ENCODE data around the gene PGA5.
"Not testable (repeated sequence)": the region's sequence is repeated elsewhere in the genome, so short reads cannot be mapped to it uniquely, and the experiment has no call there.

Gene PGA5

GRCh38 chr11:61226457-61227137, 14.4 kb upstream of the PGA5 start:
- not testable (repeated sequence) for DNase-seq (ENCODE audit: low read depth in 2 of 2)

DNA sequence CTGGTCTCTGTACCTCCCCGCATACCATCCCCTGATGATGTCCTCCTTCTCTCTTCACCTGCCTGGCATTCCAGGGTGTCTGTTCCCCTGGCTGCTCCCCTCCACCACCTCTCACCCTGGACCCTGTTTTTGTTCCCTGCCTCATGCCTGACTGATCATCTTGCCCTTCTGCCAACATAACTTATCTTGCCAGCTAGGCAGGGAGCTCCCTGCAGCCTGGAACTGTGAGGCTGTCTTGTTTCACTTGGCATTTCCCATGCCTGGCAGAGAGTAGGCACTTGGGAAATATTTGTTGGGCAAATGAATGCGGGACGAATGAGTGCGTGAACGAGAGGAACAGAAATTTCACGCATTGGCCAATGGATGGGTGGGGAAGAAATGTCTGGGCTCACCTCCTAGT, 11.5 kb upstream of the PGA5 start:
- not testable (repeated sequence) for DNase-seq (ENCODE audit: low read depth in 2 of 2)

- DNase-seq (ENCODE audit: low read depth in 2 of 2), result not testable (repeated sequence)
Observed at GRCh38 chr11:61231033-61231432, 9.9 kb upstream of the PGA5 start.

- DNase-seq (ENCODE audit: low read depth in 2 of 2), result not testable (repeated sequence)
Observed at GRCh38 chr11:61231585-61231984, 9.4 kb upstream of the PGA5 start.

DNA sequence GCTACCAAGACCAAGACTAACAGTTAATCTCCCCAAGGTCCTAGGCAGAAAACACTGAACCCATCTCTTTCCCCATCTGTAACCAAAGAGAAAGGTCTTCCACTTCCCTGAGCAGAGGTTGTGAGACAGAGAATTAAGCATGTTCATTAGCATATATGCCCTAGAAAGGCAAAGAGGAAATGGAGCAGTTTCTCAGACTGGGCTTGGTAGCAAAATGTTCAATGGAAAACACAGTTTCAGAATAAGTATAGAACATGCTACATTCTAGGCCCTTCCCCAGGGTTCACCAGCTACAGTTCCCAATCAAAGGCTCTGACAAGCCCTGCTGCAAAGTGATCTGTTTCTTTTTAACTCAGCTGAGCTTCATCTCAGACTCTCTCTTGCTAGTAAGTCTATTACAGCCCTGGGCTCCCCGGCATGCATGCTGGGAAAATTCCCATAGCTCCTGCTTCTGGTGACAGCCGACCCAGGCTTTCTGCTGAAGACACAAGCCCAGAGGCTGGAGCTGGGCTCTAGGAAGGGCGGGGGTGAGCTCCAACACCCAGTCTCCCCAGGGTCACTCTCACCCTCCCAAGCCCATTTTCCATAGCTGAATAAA, 8.3 kb upstream of the PGA5 start:
- DNase-seq (ENCODE audit: low read depth in 2 of 2), result not testable (repeated sequence)

- DNase-seq (ENCODE audit: low read depth in 2 of 2), result not testable (repeated sequence)
Observed at GRCh38 chr11:61237130-61237529, 3.8 kb upstream of the PGA5 start.

- DNase-seq (ENCODE audit: low read depth in 2 of 2), result not testable (repeated sequence)
Observed at GRCh38 chr11:61240288-61240687, 687 bp upstream of the PGA5 start.

GRCh38 chr11:61241526-61241925, 551 bp downstream of the PGA5 start:
- DNase-seq (ENCODE audit: low read depth in 2 of 2), result not testable (repeated sequence)

DNA sequence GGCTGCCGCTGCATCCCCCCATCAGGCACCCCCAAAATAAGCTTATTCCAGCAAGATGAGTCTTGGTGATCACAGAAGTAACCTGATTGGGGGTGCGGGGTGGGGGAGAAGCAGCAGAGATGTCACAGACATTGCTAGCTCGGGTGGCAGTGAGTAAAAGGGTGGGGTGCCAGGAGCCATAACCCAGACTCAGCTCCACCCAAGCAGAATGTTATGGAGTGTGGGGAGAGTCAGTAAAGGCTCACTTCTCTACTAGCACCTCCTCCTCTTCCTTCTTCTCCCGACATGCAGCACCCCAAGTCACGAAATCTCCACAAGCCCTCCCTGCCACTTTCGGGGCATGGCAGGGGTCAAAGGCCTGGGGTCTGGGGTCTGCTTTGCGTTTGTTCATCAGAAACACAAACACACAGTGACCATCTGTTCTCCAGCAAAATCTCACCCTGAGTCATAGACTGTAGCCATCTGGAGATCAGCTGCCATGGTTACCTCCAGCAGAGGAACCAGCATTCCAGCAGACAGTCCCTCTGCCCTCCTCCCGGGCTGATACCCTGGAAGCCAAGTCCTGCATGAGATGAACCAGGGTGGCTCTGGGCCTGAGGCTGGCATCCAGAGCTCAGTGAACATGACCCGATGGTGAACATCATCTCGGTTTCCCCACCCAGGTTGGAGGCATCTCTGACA, 4.4 kb downstream of the PGA5 start:
- not testable (repeated sequence) for DNase-seq (ENCODE audit: low read depth in 2 of 2)

DNA sequence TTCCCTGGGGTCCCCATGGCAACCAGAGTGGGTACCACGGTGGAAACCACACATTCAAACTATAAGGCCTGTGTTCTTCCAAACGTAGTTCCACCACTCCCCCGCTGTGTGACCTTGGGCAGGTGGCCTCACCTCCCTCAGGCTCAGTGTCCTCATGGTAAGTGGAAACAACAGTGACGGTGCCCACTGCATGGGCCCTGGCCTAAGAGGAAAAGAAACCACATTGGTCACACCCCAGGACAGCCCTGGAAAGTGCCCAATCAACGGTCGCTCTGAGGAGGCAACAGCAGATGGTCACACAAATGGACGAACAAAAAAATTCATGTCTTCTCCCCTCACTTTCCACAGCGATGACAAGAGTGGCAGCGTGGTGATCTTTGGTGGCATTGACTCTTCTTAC, 7.1 kb downstream of the PGA5 start:
- not testable (repeated sequence) for DNase-seq (ENCODE audit: low read depth in 2 of 2)

GRCh38 chr11:61249201-61249600, 8.2 kb downstream of the PGA5 start:
- not testable (repeated sequence) for DNase-seq (ENCODE audit: low read depth in 2 of 2)

DNA sequence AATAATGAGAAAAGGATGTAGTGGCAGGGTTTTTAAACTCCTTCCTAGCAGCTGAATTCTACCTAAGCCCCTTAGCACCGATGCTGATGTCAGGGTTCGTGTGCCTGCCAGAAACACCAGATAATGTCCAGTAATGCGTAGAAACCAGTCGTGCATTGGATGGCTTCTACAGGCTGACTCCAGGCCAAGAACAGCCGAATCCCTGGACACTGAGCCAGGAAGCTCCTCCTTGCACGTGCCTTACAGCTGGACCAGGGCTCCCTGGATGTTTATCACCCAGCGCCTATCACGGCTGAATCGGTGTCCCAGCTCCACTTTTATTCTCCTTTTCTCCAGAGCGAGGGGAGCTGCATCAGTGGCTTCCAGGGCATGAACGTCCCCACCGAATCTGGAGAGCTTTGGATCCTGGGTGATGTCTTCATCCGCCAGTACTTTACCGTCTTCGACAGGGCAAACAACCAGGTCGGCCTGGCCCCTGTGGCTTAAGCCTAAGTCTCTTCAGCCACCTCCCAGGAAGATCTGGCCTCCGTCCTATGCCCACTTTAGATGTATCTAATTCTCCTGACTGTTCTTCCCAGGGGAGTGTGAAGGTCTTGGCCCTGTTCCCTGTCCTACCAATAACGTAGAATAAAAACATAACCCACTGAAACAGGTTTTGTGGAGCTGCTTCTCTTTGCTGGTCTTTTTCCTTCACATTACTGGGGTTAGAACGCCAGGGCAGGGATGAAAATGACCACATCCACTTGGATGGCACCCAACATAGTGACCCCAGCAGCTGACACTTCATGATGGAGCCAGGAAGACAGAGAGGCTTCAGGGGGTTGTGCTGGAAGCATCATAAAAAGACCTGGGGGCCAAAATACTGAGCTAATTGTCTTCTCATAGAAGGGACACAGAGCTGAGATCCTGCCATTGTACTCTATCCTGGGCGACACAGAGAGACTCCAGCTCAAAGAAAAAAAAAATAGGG, 10.1 kb downstream of the PGA5 start:
- not testable (repeated sequence) for DNase-seq (ENCODE audit: low read depth in 2 of 2)

- DNase-seq (ENCODE audit: low read depth in 2 of 2), result not testable (repeated sequence)
Observed at GRCh38 chr11:61252332-61252731, 11.4 kb downstream of the PGA5 start.

- DNase-seq (ENCODE audit: low read depth in 2 of 2), result peak; percentile 39 to 62
Observed at GRCh38 chr11:61254403-61255025, 13.5 kb downstream of the PGA5 start.

GRCh38 chr11:61256710-61257482, 15.9 kb downstream of the PGA5 start:
- no peak for DNase-seq (ENCODE audit: low read depth in 2 of 2)

DNA sequence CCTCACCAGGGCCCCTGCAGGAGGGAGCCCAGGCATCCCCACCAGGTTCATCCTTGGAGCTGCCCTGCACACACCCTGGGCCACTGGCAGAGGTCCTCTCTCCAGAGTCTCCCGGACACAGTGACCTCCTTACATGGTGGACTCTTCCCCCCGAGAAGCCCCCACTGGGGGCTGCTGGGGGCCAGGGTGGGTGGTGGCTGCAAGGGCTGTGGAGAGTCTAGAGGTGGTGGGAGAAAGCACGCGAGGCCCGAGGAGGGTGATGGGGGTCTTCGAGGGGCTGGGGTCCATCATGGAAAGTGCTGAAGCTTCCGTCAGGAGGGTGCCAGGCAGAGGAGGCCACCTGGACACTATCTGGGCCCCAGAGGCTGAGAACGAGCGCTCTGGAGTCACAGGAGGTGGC, 17.6 kb downstream of the PGA5 start:
- DNase-seq (ENCODE audit: low read depth in 2 of 2), result no peak

DNA sequence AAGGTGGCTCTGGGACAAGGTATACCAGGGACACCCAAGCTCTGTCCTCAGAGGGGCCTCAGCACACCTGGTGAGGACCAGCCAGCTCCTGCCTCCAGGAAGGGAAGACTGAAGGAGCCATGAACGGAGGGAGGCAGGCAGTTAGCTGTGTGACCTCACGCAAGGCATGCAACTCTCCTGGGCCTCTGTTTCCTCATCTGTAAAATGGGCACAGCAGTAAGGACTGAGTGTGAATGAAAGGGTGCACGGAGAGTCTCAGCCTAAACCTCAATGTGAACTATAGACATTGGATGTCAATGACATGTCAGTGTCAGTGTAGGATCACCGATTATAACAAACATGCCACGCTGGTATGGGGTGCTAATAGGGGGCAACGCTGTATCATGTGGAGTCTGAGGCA, 18.4 kb downstream of the PGA5 start:
- DNase-seq (ENCODE audit: low read depth in 2 of 2), result no peak

DNA sequence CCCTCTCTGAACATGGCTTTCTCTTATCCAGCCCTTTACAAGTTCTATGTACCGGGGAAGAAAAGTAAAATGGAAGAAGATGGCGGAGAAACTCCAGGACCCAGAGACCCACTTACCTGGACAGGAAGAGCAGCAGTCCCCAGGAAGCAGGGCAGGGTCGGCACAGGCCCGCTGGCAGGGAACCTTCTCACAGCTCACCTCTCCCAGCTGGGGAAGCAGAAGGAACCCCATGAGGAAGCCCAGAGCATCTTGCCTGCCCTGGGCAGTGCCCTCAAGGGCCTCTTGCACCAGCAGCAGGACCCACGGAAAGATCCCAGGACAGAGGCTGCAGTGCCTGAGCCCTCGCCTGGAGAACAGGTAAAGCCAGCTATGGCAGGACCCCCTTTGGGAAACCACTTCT, 23.4 kb downstream of the PGA5 start:
- no peak for DNase-seq (ENCODE audit: low read depth in 2 of 2)

DNA sequence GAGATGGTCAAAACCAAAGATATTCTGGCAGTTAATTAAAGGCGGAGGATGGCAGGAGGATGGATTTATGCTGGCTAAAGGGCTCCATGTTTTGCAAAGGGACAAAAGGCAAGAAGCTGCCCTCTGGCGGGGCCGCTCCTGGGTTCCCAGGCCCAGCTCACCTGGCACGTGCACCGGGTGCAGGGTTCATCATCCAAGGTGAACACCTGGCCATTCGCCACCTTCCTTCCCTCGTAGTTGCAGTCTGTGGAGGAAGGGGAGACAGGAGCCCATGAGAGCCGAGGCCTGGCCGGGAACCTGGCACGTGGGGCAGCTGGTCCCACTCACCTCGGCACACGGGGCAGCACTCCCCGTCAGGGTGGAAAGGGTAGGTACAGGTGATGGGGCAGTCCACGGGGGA, 23.8 kb downstream of the PGA5 start:
- no peak for DNase-seq (ENCODE audit: low read depth in 2 of 2)

- DNase-seq (ENCODE audit: low read depth in 2 of 2), result no peak
Observed at GRCh38 chr11:61265357-61265756, 24.4 kb downstream of the PGA5 start.

DNA sequence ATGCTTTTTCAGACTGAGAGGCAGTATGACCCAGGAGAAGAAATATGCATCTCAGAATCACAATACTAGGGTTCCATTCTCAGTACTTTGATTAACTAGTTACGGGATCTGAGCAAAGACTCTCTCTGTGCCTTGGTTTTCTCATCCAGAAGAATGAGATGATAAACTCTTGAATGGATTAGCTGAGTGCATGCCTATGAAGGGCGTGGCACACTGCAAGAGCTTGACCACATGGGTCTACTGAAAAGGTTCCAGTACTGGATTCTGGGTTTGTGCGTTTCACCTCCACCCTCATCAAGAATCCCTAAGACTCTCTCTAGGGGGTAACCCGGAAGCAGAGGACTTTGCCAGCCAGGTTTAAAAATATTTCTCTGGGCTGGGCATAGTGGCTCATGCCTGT, 25.6 kb downstream of the PGA5 start:
- no peak for DNase-seq (ENCODE audit: low read depth in 2 of 2)

All from stimulated activated CD4-positive, alpha-beta T cell treated with anti-CD3 and anti-CD28 coated beads, Interleukin-12 subunit alpha, Interleukin-12 subunit beta, amount 100 ng/mL, for 24 hours (primary cell).